Activated CD4-positive, CD25-positive, alpha-beta regulatory T cell treated with anti-CD3 and anti-CD28 coated beads, Interleukin-2, amount 50 U/mL, for 16 hours (primary cell): Measurements from ENCODE around the gene RNF152.

ENCODE experiments used
- DNase-seq: peaks from one replicate; pipeline ENCODE4 v3.0.0-alpha.2; 2020; ENCODE audit warnings: low read depth, low spot score

The RNF152 gene

DNA sequence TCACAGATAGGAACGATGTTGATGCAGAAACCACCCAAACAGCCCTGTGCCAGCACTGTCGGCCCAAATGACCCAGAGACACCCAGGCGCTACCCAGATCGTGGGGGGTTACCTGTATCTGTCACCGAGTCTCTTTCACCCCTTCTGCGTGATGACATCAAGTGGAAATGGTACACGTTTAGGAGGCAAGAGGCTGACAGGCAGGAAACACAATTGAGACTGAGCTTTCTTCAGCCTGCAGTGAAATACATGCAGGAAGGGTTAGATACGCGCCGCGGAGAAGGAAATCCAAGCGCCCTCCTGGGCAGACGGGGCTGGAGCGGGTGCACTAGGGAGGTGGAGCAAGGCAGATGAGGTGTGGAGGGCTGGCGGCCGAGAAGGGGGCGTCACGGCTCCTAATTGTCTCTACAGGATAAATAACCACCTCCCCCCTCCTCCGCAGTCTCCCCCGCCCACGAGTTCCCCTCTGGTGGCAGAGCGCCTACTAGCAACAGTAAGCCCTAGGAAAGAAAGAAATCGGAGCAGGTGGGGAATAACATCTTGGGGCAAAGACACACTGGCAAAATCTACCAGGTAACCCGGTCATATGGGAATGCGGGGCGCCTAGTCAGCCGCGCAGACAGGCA is at the start of gene RNF152:
Gene RNF152 (minus strand): TSS at position 325 of the 626 bp plus-strand sequence. CDS start 76,544 bp downstream, outside the sequence.
- DNase-seq = no peak

GRCh38 chr18:61941948-61942471 is 49.2 kb upstream of the RNF152 start:
- DNase-seq = no peak

GRCh38 chr18:61939046-61939674 is 46.4 kb upstream of the RNF152 start:
- DNase-seq = no peak

DNA sequence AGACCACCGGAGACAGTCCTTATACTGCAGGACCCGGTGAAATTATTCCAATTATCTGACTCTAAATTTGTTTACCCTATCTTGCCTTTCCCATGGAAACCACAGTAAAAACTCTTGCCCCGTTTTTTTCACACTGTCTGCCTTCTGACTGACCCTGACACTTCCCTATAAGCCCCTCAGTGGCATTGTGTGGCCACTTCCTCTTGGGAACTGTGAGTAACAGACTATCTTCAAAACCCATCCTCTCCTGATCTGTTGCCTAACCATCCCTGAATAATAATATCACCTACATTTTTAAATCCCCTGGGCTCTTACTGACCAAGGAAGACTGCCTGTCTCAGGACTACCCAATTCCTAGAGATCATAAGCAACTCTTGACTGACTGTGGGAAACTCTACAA is 42.6 kb upstream of the RNF152 start:
- DNase-seq = no peak

- DNase-seq = no peak
These were observed 39.0 kb upstream of the RNF152 start for GRCh38 chr18:61931654-61932379.

DNA sequence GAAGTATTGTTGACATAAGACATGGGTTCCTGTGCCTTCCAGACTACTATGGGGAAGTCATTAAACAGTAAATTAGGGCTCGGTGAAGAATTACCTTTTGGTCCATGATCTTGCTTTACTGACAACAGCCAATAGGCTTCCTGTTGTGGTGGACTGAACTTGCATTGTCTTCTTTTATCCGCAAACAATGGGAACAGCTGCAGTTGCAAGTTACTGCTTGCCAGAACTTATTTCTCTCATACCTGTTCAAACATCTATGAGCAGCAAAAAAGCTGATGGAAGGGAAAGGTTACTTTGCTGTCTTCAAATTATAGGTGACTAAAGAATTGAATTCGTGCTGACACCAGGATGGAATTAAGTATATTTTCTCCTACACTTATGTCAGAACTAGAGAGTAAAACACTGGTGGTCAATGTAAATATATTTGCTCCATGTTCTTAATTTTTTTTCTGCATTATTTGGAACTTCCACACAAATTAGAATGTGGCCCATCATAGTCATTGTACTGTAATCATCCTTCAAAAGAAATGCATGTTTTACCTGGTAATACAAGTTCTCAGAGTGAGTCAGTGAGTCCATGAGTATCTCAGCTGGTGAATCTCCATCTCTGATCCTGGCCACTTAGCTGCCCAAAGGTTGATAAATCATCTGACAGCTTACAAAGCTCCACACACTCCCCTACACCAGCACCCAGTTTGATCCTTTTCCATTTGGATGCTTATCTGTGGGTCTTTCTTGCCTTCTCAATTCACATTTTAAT is 37.3 kb upstream of the RNF152 start:
- no peak for DNase-seq

GRCh38 chr18:61926532-61926931 is 33.7 kb upstream of the RNF152 start:
- no peak for DNase-seq

DNA sequence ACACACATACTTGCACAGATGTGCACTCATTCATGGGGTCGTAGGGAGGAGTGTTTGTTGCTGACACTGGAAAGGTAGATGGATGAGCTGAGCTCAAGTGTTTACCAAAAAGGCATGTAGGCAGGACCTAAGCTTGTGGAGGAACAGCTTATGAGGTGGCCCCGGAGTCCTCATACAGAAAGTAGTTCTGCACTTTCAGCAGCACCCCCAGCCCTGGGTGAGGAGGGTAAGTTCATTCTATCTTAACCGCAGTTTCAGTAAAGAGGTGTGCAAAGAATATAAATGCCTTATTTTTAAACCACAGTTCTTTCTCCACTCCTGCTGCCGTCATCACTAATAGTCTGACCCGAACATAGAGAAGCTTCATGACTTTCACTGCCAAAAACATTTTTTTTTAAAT is 31.7 kb upstream of the RNF152 start:
- no peak for DNase-seq

GRCh38 chr18:61922435-61922834 is 29.6 kb upstream of the RNF152 start:
- DNase-seq = no peak

GRCh38 chr18:61921621-61922235 is 28.9 kb upstream of the RNF152 start:
- no peak for DNase-seq

- DNase-seq = no peak
These were observed 25.0 kb upstream of the RNF152 start for GRCh38 chr18:61917818-61918217.

DNA sequence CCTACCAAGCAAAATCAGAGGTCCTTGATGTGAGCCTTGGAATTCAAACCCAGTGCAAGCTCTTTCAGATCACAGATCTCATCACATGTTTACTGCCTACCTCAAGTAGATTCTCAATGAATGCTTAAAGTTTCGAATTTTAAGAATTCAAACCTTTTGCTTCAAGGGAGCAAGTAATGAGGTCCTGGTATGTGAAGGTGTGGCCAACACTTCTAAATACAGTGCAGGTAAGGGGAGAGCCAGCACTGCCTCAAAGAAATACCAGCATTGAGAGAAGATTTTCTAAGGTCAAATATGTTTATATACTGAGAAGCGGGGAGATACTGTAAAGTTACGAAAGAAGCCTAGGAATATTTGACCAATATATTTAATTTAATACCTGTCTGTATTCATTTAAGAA is 19.7 kb upstream of the RNF152 start:
- DNase-seq = no peak

GRCh38 chr18:61910101-61910500 is 17.3 kb upstream of the RNF152 start:
- no peak for DNase-seq

GRCh38 chr18:61908661-61909060 is 15.9 kb upstream of the RNF152 start:
- DNase-seq = no peak

DNA sequence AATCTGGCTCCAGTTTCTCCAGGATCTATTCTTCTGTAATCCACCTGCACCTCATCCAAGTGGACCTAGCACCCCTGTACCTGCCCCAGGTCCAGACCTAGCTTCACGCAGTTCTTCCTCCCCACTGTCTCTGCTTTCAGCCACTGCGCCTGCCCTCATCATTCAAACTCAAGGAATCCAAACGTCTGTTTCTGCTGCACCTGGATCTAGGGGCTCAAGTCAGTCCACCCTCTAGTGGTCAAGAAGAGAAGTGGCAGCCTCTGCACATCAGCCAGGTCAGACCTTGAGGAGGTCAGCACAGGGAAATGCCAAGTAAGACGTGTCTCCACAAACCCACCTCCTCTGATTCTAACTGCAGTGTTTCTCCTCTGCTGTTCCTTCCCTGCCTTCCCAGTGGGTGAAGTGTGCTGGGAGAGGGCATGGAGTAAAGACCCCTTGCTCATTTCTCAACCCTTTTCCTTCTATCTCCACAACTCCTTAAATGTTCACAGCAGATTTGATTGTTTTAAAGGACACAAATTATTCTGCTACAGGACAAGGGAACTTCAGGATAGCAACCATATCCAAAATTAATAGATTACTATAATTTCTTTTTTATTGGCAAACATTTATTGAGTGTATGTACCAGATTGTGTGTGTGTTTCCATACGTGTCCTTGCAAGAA is 8.6 kb upstream of the RNF152 start:
- no peak for DNase-seq

- DNase-seq = no peak
These were observed 7.9 kb upstream of the RNF152 start for GRCh38 chr18:61900504-61901281.

- no peak for DNase-seq
These were observed 5.9 kb upstream of the RNF152 start for GRCh38 chr18:61898640-61899101.

DNA sequence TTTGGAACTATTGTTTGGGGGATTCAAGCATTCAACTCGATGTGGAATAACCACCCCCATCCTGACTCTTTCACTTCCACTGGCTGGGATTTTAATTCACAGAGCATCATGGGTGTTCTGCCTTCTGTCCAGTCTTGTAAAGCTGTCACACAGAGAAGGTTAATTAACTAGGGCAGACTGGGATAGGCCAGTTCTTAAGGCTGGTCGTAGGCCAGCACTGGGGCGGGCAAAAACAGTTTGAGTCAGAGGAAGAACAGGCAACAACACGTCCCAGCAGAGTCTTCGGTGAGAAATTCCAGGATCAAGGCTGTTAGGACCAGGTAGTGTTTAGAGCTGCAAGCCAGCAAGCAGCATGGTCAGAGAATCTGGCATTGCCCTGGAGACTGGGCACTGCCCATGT is 4.0 kb upstream of the RNF152 start:
- DNase-seq = no peak

DNA sequence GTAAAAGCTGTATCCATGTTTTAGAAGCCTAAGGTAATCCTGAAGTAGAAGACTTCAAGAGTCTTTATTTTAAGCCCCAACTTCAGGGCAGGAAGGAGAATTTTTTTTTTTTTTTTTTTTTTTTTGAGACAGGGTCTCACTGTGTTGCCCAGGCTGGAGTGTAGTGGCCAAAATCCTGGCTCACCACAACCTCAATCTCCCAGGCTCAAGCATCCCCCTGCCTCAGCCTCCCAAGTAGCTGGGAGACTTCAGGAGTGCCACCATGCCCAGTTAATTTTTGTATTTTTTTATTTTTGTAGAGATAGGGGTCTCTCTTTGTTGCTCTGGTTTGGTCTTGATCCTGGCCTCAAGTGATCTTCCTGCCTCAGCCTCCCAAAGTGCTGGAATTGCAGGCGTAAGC is 3.3 kb upstream of the RNF152 start:
- no peak for DNase-seq
